Measurements from ENCODE around the gene UBN2. TPM values are rescaled to one million over a fixed set of nuclear protein-coding genes. Genes with fewer than 3 reads are reported as not detected.

The UBN2 gene
- total and polyA plus RNA-seq, 5 donors from 2014 or later = 0.59 to 12.5 (median 1.8) TPM

GRCh38 chr7:139232377-139232717, 1.3 kb downstream of the UBN2 start:
- peaks cover 21% of the 10 kb centered on the region for H3K27me3 Mint-ChIP-seq
- peak overlapping the region in 2 of 3 donors; percentile 85 to 90 for H3K27ac Mint-ChIP-seq
- ATAC-seq (ENCODE audit: low read depth in 2 of 2) (no peak), DNase-seq (peak in 1 of 3 donors; percentile 34)
- H3K9me3 Mint-ChIP-seq = no peaks in the 10 kb centered on the region
- Histone ChIP-seq H3K27me3 (ENCODE audit: control insufficient read depth, insufficient read depth, low read length) (no peaks in the 10 kb centered on the region), H3K4me1 (ENCODE audit: control insufficient read depth, insufficient read depth, low read length, poor library complexity, severe bottlenecking) (peaks cover 21% of the 10 kb centered on the region), H3K9me3 (ENCODE audit: control insufficient read depth in 2 of 2, low read length in 2 of 2) (no peaks in the 10 kb centered on the region), H3K4me3 (ENCODE audit: low read depth, low read length) (peak overlapping the region; percentile 79), H3K36me3 (ENCODE audit: control insufficient read depth, insufficient read depth, low read length) (peaks cover 4% of the 10 kb centered on the region), H3K27ac (ENCODE audit: insufficient read depth, low read length, poor library complexity, severe bottlenecking) (no peak overlapping the region)
- H3K36me3 Mint-ChIP-seq = peaks cover 2% of the 10 kb centered on the region
- H3K4me1 Mint-ChIP-seq = peaks cover 21 to 41% (median 35%) of the 10 kb centered on the region in 4 donors
- H3K4me3 Mint-ChIP-seq = peak overlapping the region; percentile 92 to 98 (median 94)

GRCh38 chr7:139232904-139233303, 1.9 kb downstream of the UBN2 start:
- ATAC-seq (ENCODE audit: low read depth in 2 of 2) = no peak
- H3K27ac Mint-ChIP-seq = peak overlapping the region in 2 of 3 donors; percentile 23 to 85
- Histone ChIP-seq H3K36me3 (ENCODE audit: control insufficient read depth, insufficient read depth, low read length) (peaks cover 9% of the 10 kb centered on the region), H3K4me1 (ENCODE audit: control insufficient read depth, insufficient read depth, low read length, poor library complexity, severe bottlenecking) (peaks cover 21% of the 10 kb centered on the region), H3K9me3 (ENCODE audit: control insufficient read depth in 2 of 2, low read length in 2 of 2) (no peaks in the 10 kb centered on the region), H3K4me3 (ENCODE audit: low read depth, low read length) (peak overlapping the region; percentile 79), H3K27me3 (ENCODE audit: control insufficient read depth, insufficient read depth, low read length) (no peaks in the 10 kb centered on the region), H3K27ac (ENCODE audit: insufficient read depth, low read length, poor library complexity, severe bottlenecking) (no peak overlapping the region)
- peaks cover 21 to 41% (median 35%) of the 10 kb centered on the region in 4 donors for H3K4me1 Mint-ChIP-seq
- H3K36me3 Mint-ChIP-seq = peaks cover 8% of the 10 kb centered on the region
- H3K4me3 Mint-ChIP-seq = peak overlapping the region; percentile 92 to 98 (median 94)
- peaks cover 15% of the 10 kb centered on the region for H3K27me3 Mint-ChIP-seq
- peak in 1 of 3 donors; percentile 9 for DNase-seq
- no peaks in the 10 kb centered on the region for H3K9me3 Mint-ChIP-seq

- Histone ChIP-seq H3K9me3 (ENCODE audit: control insufficient read depth in 2 of 2, low read length in 2 of 2) (no peaks in the 10 kb centered on the region), H3K36me3 (ENCODE audit: control insufficient read depth, insufficient read depth, low read length) (peaks cover 26% of the 10 kb centered on the region), H3K27ac (ENCODE audit: insufficient read depth, low read length, poor library complexity, severe bottlenecking) (no peak overlapping the region), H3K4me3 (ENCODE audit: low read depth, low read length) (no peak overlapping the region), H3K4me1 (ENCODE audit: control insufficient read depth, insufficient read depth, low read length, poor library complexity, severe bottlenecking) (no peaks in the 10 kb centered on the region), H3K27me3 (ENCODE audit: control insufficient read depth, insufficient read depth, low read length) (no peaks in the 10 kb centered on the region)
- ATAC-seq (ENCODE audit: low read depth in 2 of 2) = no peak
- Mint-ChIP-seq H3K4me3 (no peak overlapping the region), H3K9me3 (no peaks in the 10 kb centered on the region), H3K4me1 (peaks cover 3 to 8% (median 6%) of the 10 kb centered on the region in 4 donors), H3K27me3 (no peaks in the 10 kb centered on the region), H3K27ac (no peak overlapping the region), H3K36me3 (peaks cover 47% of the 10 kb centered on the region)
- DNase-seq = no peak
Measured at GRCh38 chr7:139241258-139241657, 10.2 kb downstream of the UBN2 start.

GRCh38 chr7:139242741-139243281, 11.8 kb downstream of the UBN2 start:
- Histone ChIP-seq H3K27me3 (ENCODE audit: control insufficient read depth, insufficient read depth, low read length) (no peaks in the 10 kb centered on the region), H3K4me3 (ENCODE audit: low read depth, low read length) (no peak overlapping the region), H3K27ac (ENCODE audit: insufficient read depth, low read length, poor library complexity, severe bottlenecking) (no peak overlapping the region), H3K36me3 (ENCODE audit: control insufficient read depth, insufficient read depth, low read length) (peaks cover 21% of the 10 kb centered on the region), H3K9me3 (ENCODE audit: control insufficient read depth in 2 of 2, low read length in 2 of 2) (no peaks in the 10 kb centered on the region), H3K4me1 (ENCODE audit: control insufficient read depth, insufficient read depth, low read length, poor library complexity, severe bottlenecking) (no peaks in the 10 kb centered on the region)
- DNase-seq = no peak
- H3K36me3 Mint-ChIP-seq = peaks cover 50% of the 10 kb centered on the region
- H3K9me3 Mint-ChIP-seq = no peaks in the 10 kb centered on the region
- H3K27ac Mint-ChIP-seq = no peak overlapping the region
- no peaks in the 10 kb centered on the region for H3K27me3 Mint-ChIP-seq
- ATAC-seq (ENCODE audit: low read depth in 2 of 2) = no peak
- H3K4me1 Mint-ChIP-seq = peaks cover 0 to 6% (median 4%) of the 10 kb centered on the region in 4 donors
- no peak overlapping the region for H3K4me3 Mint-ChIP-seq

- H3K36me3 Mint-ChIP-seq = peaks cover 46% of the 10 kb centered on the region
- H3K4me3 Mint-ChIP-seq = no peak overlapping the region
Measured at GRCh38 chr7:139245401-139245800, 14.4 kb downstream of the UBN2 start.

GRCh38 chr7:139246494-139246893, 15.5 kb downstream of the UBN2 start:
- Histone ChIP-seq H3K9me3 (ENCODE audit: control insufficient read depth in 2 of 2, low read length in 2 of 2) (no peaks in the 10 kb centered on the region), H3K4me1 (ENCODE audit: control insufficient read depth, insufficient read depth, low read length, poor library complexity, severe bottlenecking) (no peaks in the 10 kb centered on the region), H3K27ac (ENCODE audit: insufficient read depth, low read length, poor library complexity, severe bottlenecking) (no peak overlapping the region), H3K27me3 (ENCODE audit: control insufficient read depth, insufficient read depth, low read length) (no peaks in the 10 kb centered on the region), H3K36me3 (ENCODE audit: control insufficient read depth, insufficient read depth, low read length) (peaks cover 20% of the 10 kb centered on the region), H3K4me3 (ENCODE audit: low read depth, low read length) (no peak overlapping the region)
- Mint-ChIP-seq H3K9me3 (no peaks in the 10 kb centered on the region), H3K27me3 (no peaks in the 10 kb centered on the region), H3K27ac (no peak overlapping the region), H3K36me3 (peaks cover 47% of the 10 kb centered on the region), H3K4me1 (peaks cover 3 to 12% (median 5%) of the 10 kb centered on the region in 4 donors), H3K4me3 (no peak overlapping the region)
- no peak for ATAC-seq (ENCODE audit: low read depth in 2 of 2)
- no peak for DNase-seq

More at GRCh38 chr7:139245401-139245800, 14.4 kb downstream of the UBN2 start:
- Histone ChIP-seq H3K9me3 (ENCODE audit: control insufficient read depth in 2 of 2, low read length in 2 of 2) (no peaks in the 10 kb centered on the region), H3K4me3 (ENCODE audit: low read depth, low read length) (no peak overlapping the region), H3K4me1 (ENCODE audit: control insufficient read depth, insufficient read depth, low read length, poor library complexity, severe bottlenecking) (no peaks in the 10 kb centered on the region), H3K27ac (ENCODE audit: insufficient read depth, low read length, poor library complexity, severe bottlenecking) (no peak overlapping the region), H3K27me3 (ENCODE audit: control insufficient read depth, insufficient read depth, low read length) (no peaks in the 10 kb centered on the region), H3K36me3 (ENCODE audit: control insufficient read depth, insufficient read depth, low read length) (peaks cover 16% of the 10 kb centered on the region)
- DNase-seq = no peak
- no peaks in the 10 kb centered on the region for H3K9me3 Mint-ChIP-seq
- ATAC-seq (ENCODE audit: low read depth in 2 of 2) = no peak
- H3K27me3 Mint-ChIP-seq = no peaks in the 10 kb centered on the region
- H3K4me1 Mint-ChIP-seq = peaks cover 3 to 12% (median 8%) of the 10 kb centered on the region in 4 donors
- no peak overlapping the region for H3K27ac Mint-ChIP-seq

- no peak overlapping the region for H3K4me3 ChIP-seq (ENCODE audit: low read depth, low read length)
- H3K27me3 ChIP-seq (ENCODE audit: control insufficient read depth, insufficient read depth, low read length) = no peaks in the 10 kb centered on the region
- H3K27ac Mint-ChIP-seq = no peak overlapping the region
- H3K27ac ChIP-seq (ENCODE audit: insufficient read depth, low read length, poor library complexity, severe bottlenecking) = no peak overlapping the region
- peaks cover 3 to 12% (median 5%) of the 10 kb centered on the region in 4 donors for H3K4me1 Mint-ChIP-seq
- ATAC-seq (ENCODE audit: low read depth in 2 of 2) (no peak), DNase-seq (no peak)
- H3K4me3 Mint-ChIP-seq = no peak overlapping the region
- H3K36me3 Mint-ChIP-seq = peaks cover 48% of the 10 kb centered on the region
- no peaks in the 10 kb centered on the region for H3K9me3 Mint-ChIP-seq
- no peaks in the 10 kb centered on the region for H3K4me1 ChIP-seq (ENCODE audit: control insufficient read depth, insufficient read depth, low read length, poor library complexity, severe bottlenecking)
- H3K9me3 ChIP-seq (ENCODE audit: control insufficient read depth in 2 of 2, low read length in 2 of 2) = no peaks in the 10 kb centered on the region
- H3K27me3 Mint-ChIP-seq = no peaks in the 10 kb centered on the region
- H3K36me3 ChIP-seq (ENCODE audit: control insufficient read depth, insufficient read depth, low read length) = peaks cover 22% of the 10 kb centered on the region
Measured at GRCh38 chr7:139246905-139247304, 15.9 kb downstream of the UBN2 start.

GRCh38 chr7:139249179-139249810, 18.3 kb downstream of the UBN2 start:
- Histone ChIP-seq H3K27me3 (ENCODE audit: control insufficient read depth, insufficient read depth, low read length) (no peaks in the 10 kb centered on the region), H3K9me3 (ENCODE audit: control insufficient read depth in 2 of 2, low read length in 2 of 2) (no peaks in the 10 kb centered on the region), H3K4me3 (ENCODE audit: low read depth, low read length) (no peak overlapping the region)

More at GRCh38 chr7:139249179-139249810, 18.3 kb downstream of the UBN2 start:
- Histone ChIP-seq H3K36me3 (ENCODE audit: control insufficient read depth, insufficient read depth, low read length) (peaks cover 28% of the 10 kb centered on the region), H3K4me1 (ENCODE audit: control insufficient read depth, insufficient read depth, low read length, poor library complexity, severe bottlenecking) (no peaks in the 10 kb centered on the region), H3K27ac (ENCODE audit: insufficient read depth, low read length, poor library complexity, severe bottlenecking) (no peak overlapping the region)
- Mint-ChIP-seq H3K4me3 (no peak overlapping the region), H3K27me3 (no peaks in the 10 kb centered on the region), H3K36me3 (peaks cover 34% of the 10 kb centered on the region), H3K4me1 (peaks cover 3 to 6% (median 5%) of the 10 kb centered on the region in 4 donors), H3K27ac (peak overlapping the region in 1 of 3 donors; percentile 19), H3K9me3 (no peaks in the 10 kb centered on the region)
- no peak for DNase-seq
- no peak for ATAC-seq (ENCODE audit: low read depth in 2 of 2)

All from CD4-positive, CD25-positive, alpha-beta regulatory T cell (primary cell).